H1 (cell line): ENCODE measurements around the gene KRT6C. TPM values are rescaled to one million over a fixed set of nuclear protein-coding genes. Genes with fewer than 3 reads are reported as not detected.

Experiments used
- CTCF ChIA-PET: fragments of 300-600 bp; sonication (Branson Sonifier 250); formaldehyde crosslinking; loops from one replicate; lab custom pipeline; 2021; ENCODE audit not compliant: partially characterized antibody; lab: Charles Lee
- POLR2A ChIA-PET: fragments of 300-600 bp; sonication (Branson Sonifier 250); formaldehyde crosslinking; loops from one replicate; lab custom pipeline; 2021; ENCODE audit warnings: inconsistent platforms; ENCODE audit not compliant: partially characterized antibody; lab: Charles Lee
- DNase-seq, 2 experiments: peaks; one replicate each; pipeline versions ENCODE4 v3.0.0 to v3.0.0-alpha.2; 2010 to 2022; ENCODE audit warnings: low spot score in 2 of 2, low read depth in 1 of 2, mixed read lengths in 1 of 2
- FAIRE-seq: peaks from 2 replicates; lab custom pipeline; 2011; peaks lifted over from hg19 to GRCh38; lab: Jason Lieb, UNC
- H2AFZ ChIP-seq: 2 replicates; pipeline ENCODE4 v1.8.1; 2012; ENCODE audit warnings: low read length, inconsistent platforms
- H2AK5ac ChIP-seq: 2 replicates; pipeline ENCODE4 v1.6.1; 2013; ENCODE audit warnings: low read depth, low read length
- H2BK120ac ChIP-seq: replicated peaks from 2 replicates; pipeline ENCODE3; 2013; ENCODE audit warnings: low read depth, low read length, inconsistent platforms
- H2BK12ac ChIP-seq: 2 replicates; pipeline ENCODE4 v1.6.1; 2013; ENCODE audit warnings: low read depth, low read length
- H2BK15ac ChIP-seq: 2 replicates; pipeline ENCODE4 v1.6.1; 2013; ENCODE audit warnings: low read length
- H2BK20ac ChIP-seq: 2 replicates; pipeline ENCODE4 v1.6.1; 2013; ENCODE audit warnings: low read length
- H2BK5ac ChIP-seq: 2 replicates; pipeline ENCODE4 v1.6.1; 2013; ENCODE audit warnings: low read depth, low read length
- H3K14ac ChIP-seq: 2 replicates; pipeline ENCODE4 v1.6.1; 2013; ENCODE audit warnings: inconsistent platforms; ENCODE audit not compliant: insufficient read length
- H3K18ac ChIP-seq: 2 replicates; pipeline ENCODE4 v1.6.1; 2013; ENCODE audit warnings: low read length; ENCODE audit errors: extremely low read depth
- H3K23ac ChIP-seq: 2 replicates; pipeline ENCODE4 v1.6.1; 2013; ENCODE audit warnings: inconsistent platforms; ENCODE audit not compliant: insufficient read length
- H3K23me2 ChIP-seq: 2 replicates; pipeline ENCODE4 v1.6.1; 2013; ENCODE audit warnings: low read depth, low read length
- H3K27ac ChIP-seq: 2 replicates; pipeline ENCODE4 v1.6.1; 2011; ENCODE audit warnings: low read depth, low read length, inconsistent platforms
- H3K27me3 ChIP-seq, 4 experiments: replicated peaks in 1 of 4; 1 replicate in 1 of 4; 2 replicates in 3 of 4; pipeline versions ENCODE4 v1.6.1 to v1.8.1; 2011 to 2013; ENCODE audit warnings: low read length in 3 of 4, mild to moderate bottlenecking in 3 of 4, inconsistent platforms in 2 of 4, mixed read lengths in 2 of 4, moderate library complexity in 1 of 4; ENCODE audit not compliant: control insufficient read depth in 3 of 4, insufficient read depth in 3 of 4; ENCODE audit errors: extremely low read depth in 1 of 4
- H3K36me3 ChIP-seq, 4 experiments: 2 replicates each; pipeline versions ENCODE4 v1.6.1 to v1.8.1; 2011 to 2013; ENCODE audit warnings: mild to moderate bottlenecking in 4 of 4, low read length in 3 of 4, moderate library complexity in 2 of 4, control low read depth in 1 of 4, inconsistent platforms in 1 of 4; ENCODE audit not compliant: insufficient read depth in 4 of 4, control insufficient read depth in 2 of 4
- H3K4ac ChIP-seq: replicated peaks from 2 replicates; pipeline ENCODE3; 2013; ENCODE audit warnings: low read length, low read depth, mixed read lengths, inconsistent platforms; ENCODE audit not compliant: insufficient read length
- H3K4me1 ChIP-seq, 4 experiments: replicated peaks in 1 of 4; 1 replicate in 1 of 4; 2 replicates in 3 of 4; pipeline versions ENCODE4 v1.6.1 to v1.8.1; 2011 to 2013; ENCODE audit warnings: low read length in 3 of 4, inconsistent platforms in 2 of 4, mixed read lengths in 1 of 4; ENCODE audit not compliant: insufficient read depth in 4 of 4, control insufficient read depth in 3 of 4
- H3K4me2 ChIP-seq, 2 experiments: 2 replicates each; pipeline versions ENCODE4 v1.6.1 to v1.8.1; 2011 to 2013; ENCODE audit warnings: low read depth in 2 of 2, low read length in 2 of 2, control low read depth in 1 of 2, inconsistent platforms in 1 of 2, mild to moderate bottlenecking in 1 of 2; ENCODE audit not compliant: insufficient read depth in 1 of 2
- H3K4me3 ChIP-seq, 4 experiments: fragments of 200-600, 300-600 bp in 1 of 4; sonication (generic), shearing (Covaris generic), sonication (Bioruptor Twin) in 1 of 4; 2 replicates each; pipeline versions ENCODE4 v1.5.1 to v1.8.1; 2011 to 2016; ENCODE audit warnings: low read length in 4 of 4, low read depth in 3 of 4, control low read depth in 2 of 4, inconsistent platforms in 2 of 4, mild to moderate bottlenecking in 2 of 4, mixed read lengths in 1 of 4, moderate library complexity in 1 of 4; ENCODE audit not compliant: insufficient read depth in 2 of 4; ENCODE audit errors: extremely low read depth in 1 of 4
- H3K56ac ChIP-seq: replicated peaks from 2 replicates; pipeline ENCODE3; 2013; ENCODE audit warnings: low read depth, mild to moderate bottlenecking, mixed read lengths, low read length, inconsistent platforms; ENCODE audit not compliant: insufficient read length
- H3K79me1 ChIP-seq: 2 replicates; pipeline ENCODE4 v1.6.1; 2013; ENCODE audit warnings: low read depth, low read length, control low read depth
- H3K79me2 ChIP-seq, 2 experiments: 2 replicates each; pipeline versions ENCODE4 v1.6.1 to v1.8.1; 2012 to 2013; ENCODE audit warnings: low read length in 2 of 2, mild to moderate bottlenecking in 2 of 2, inconsistent platforms in 1 of 2; ENCODE audit not compliant: insufficient read depth in 2 of 2, control insufficient read depth in 1 of 2
- H3K9ac ChIP-seq, 4 experiments: replicated peaks in 1 of 4; 1 replicate in 1 of 4; 2 replicates in 3 of 4; pipeline versions ENCODE4 v1.6.1 to v1.8.1; 2011 to 2013; ENCODE audit warnings: low read depth in 3 of 4, low read length in 3 of 4, control low read depth in 2 of 4, mild to moderate bottlenecking in 2 of 4, moderate library complexity in 2 of 4, inconsistent platforms in 1 of 4; ENCODE audit errors: extremely low read depth in 1 of 4
- H3K9me3 ChIP-seq, 2 experiments: 2 replicates each; pipeline versions ENCODE4 v1.6.1 to v1.8.1; 2012 to 2013; ENCODE audit warnings: mild to moderate bottlenecking in 2 of 2, moderate library complexity in 2 of 2, control low read depth in 1 of 2, inconsistent platforms in 1 of 2, low read depth in 1 of 2, low read length in 1 of 2, mixed read lengths in 1 of 2; ENCODE audit not compliant: insufficient read depth in 2 of 2
- H4K20me1 ChIP-seq, 2 experiments: replicated peaks in 1 of 2; 2 replicates each; pipeline versions ENCODE3 to v1.8.1; 2011 to 2013; ENCODE audit warnings: inconsistent platforms in 2 of 2, low read length in 2 of 2, mild to moderate bottlenecking in 1 of 2; ENCODE audit not compliant: insufficient read depth in 2 of 2, control insufficient read depth in 1 of 2
- H4K5ac ChIP-seq: 2 replicates; pipeline ENCODE4 v1.6.1; 2013; ENCODE audit warnings: low read length, low read depth, mixed read lengths, inconsistent platforms; ENCODE audit not compliant: insufficient read length
- H4K8ac ChIP-seq: 2 replicates; pipeline ENCODE4 v1.8.0; 2013; ENCODE audit warnings: mild to moderate bottlenecking, moderate library complexity, low read length, inconsistent platforms; ENCODE audit not compliant: insufficient read depth; ENCODE audit errors: extremely low read depth
- H4K91ac ChIP-seq: replicated peaks from 2 replicates; pipeline ENCODE3; 2013; ENCODE audit warnings: low read length, mixed read lengths, inconsistent platforms; ENCODE audit not compliant: insufficient read length
- BRCA1 ChIP-seq: IDR thresholded peaks from 2 replicates; pipeline ENCODE4 v1.6.1; 2012; ENCODE audit warnings: low read depth, low read length, improper control_type of control experiment
- CEBPB ChIP-seq: IDR thresholded peaks from 2 replicates; pipeline ENCODE4 v1.6.1; 2012; ENCODE audit warnings: low read depth, low read length
- CREB1 ChIP-seq: IDR thresholded peaks from 2 replicates; pipeline ENCODE4 v1.6.1; 2012; ENCODE audit warnings: inconsistent platforms
- GTF2F1 ChIP-seq: IDR thresholded peaks from 2 replicates; pipeline ENCODE4 v1.6.1; 2012; ENCODE audit warnings: low read depth, low read length, improper control_type of control experiment, borderline replicate concordance
- JUN ChIP-seq: IDR thresholded peaks from 2 replicates; pipeline ENCODE4 v1.6.1; 2011; ENCODE audit warnings: low read depth, mild to moderate bottlenecking, improper control_type of control experiment, low read length
- MAX ChIP-seq: IDR thresholded peaks from 2 replicates; pipeline ENCODE4 v1.6.1; 2012; ENCODE audit warnings: inconsistent platforms
- POLR2AphosphoS5 ChIP-seq: IDR thresholded peaks from 2 replicates; pipeline ENCODE4 v1.6.1; 2011; ENCODE audit warnings: low read depth, low read length
- RBBP5 ChIP-seq: IDR thresholded peaks from 2 replicates; pipeline ENCODE4 v1.7.1; 2012; ENCODE audit warnings: low read depth, mild to moderate bottlenecking, inconsistent platforms, low read length, moderate library complexity, borderline replicate concordance
- RXRA ChIP-seq: IDR thresholded peaks from 2 replicates; pipeline ENCODE4 v1.6.1; 2011; ENCODE audit warnings: low read depth, mild to moderate bottlenecking, low read length, moderate library complexity; ENCODE audit not compliant: insufficient read depth
- SIRT6 ChIP-seq: IDR thresholded peaks from one replicate; pipeline ENCODE4 v1.7.1; 2012; ENCODE audit warnings: low read length, inconsistent platforms
- SP1 ChIP-seq: IDR thresholded peaks from 2 replicates; pipeline ENCODE4 v1.6.1; 2011; ENCODE audit warnings: low read depth, low read length
- SUZ12 ChIP-seq: fragments of 200-600 bp; sonication (generic); IDR thresholded peaks from 2 replicates; pipeline ENCODE4 v1.6.1; 2012; ENCODE audit warnings: mild to moderate bottlenecking, inconsistent platforms, low read length, moderate library complexity, mixed read lengths
- YY1 ChIP-seq: IDR thresholded peaks from 2 replicates; pipeline ENCODE4 v1.6.1; 2011; ENCODE audit warnings: low read depth, mild to moderate bottlenecking, low read length
- ZNF274 ChIP-seq: IDR thresholded peaks from 2 replicates; pipeline ENCODE4 v1.7.0; 2012; ENCODE audit warnings: low read length, borderline replicate concordance; ENCODE audit errors: extremely low read depth
- WGBS, 2 experiments: shearing (Covaris generic) in 1 of 2; methylation state at CpG; one replicate each; pipeline versions ENCODE4 v1.1.6 to v1.1.7; 2013 to 2015; ENCODE audit warnings: low lambda C conversion rate in 2 of 2, mixed read lengths in 2 of 2, inconsistent platforms in 1 of 2, low coverage in 1 of 2, missing lambda C conversion rate in 1 of 2; ENCODE audit not compliant: insufficient replicate concordance in 2 of 2, insufficient coverage in 1 of 2, insufficient read length in 1 of 2; ENCODE audit errors: extremely low coverage in 1 of 2, missing lambda C conversion rate in 1 of 2; 5-methylcytosine and 5-hydroxymethylcytosine counted together
- polyA plus RNA-seq, 7 experiments: library from polyadenylated mRNA; depleted of rRNA in 3 of 7; stranded (reverse) in 5 of 7; unstranded in 2 of 7; fragments of >200 nt in 5 of 7; fragments of 200-250 nt in 2 of 7; gene quantifications; 1 replicate in 5 of 7; 2 replicates in 1 of 7; 4 replicates in 1 of 7; pipeline versions ENCODE4 v1.2.1 to v1.2.3, GENCODE V29; 2011 to 2013; ENCODE audit warnings: missing spikeins in 2 of 7, mixed read lengths in 2 of 7
- total RNA-seq: library from RNA; stranded (reverse); fragmentation: NEBNext Ultra II Directional; extraction: Animal tissue kit (Norgen Biotek cat#: 25700); gene quantifications from 2 replicates; pipeline ENCODE4 v1.2.1, GENCODE V29; 2021
- TF ChIP-seq, protein P1 (sequence below): IDR thresholded peaks from 2 replicates; pipeline ENCODE4 v1.6.1; 2011; ENCODE audit warnings: low read length, improper control_type of control experiment

KRT6C gene
- total and polyA plus RNA-seq, 2 of the 8 experiments (the other 6 are each of a cell fraction or from before 2014, with no cell fraction given), result not detected

GRCh38 chr12:52419656-52420055 is 53.9 kb downstream of the KRT6C start:
- H2BK20ac ChIP-seq, result no peak overlapping the region
- H3K4me2 ChIP-seq, result no peak overlapping the region
- no peak overlapping the region for H4K91ac ChIP-seq
- no peak overlapping the region for H4K5ac ChIP-seq
- H3K27ac ChIP-seq, result no peak overlapping the region
- H3K9me3 ChIP-seq, result no peaks in the 10 kb centered on the region
- CTCF ChIA-PET, result interaction anchor here (0.9 to 1.8 kb wide), 2 partner anchors 56 to 88 kb away, joined by 4 read pairs; no protein-coding TSS in a partner anchor
- no peaks in the 10 kb centered on the region for H3K27me3 ChIP-seq
- WGBS, 2 experiments, result 80% methylated on average over 1 of the region's 1 CpG; no CpG with 5 or more reads in 1 of the 2 experiments
- no peak overlapping the region for H3K18ac ChIP-seq
- H2BK5ac ChIP-seq, result no peak overlapping the region
- H2BK12ac ChIP-seq, result no peak overlapping the region
- H2BK120ac ChIP-seq, result no peak overlapping the region
- H2BK15ac ChIP-seq, result no peak overlapping the region
- H3K79me2 ChIP-seq, result no peaks in the 10 kb centered on the region
- POLR2A ChIA-PET, result no interaction called here
- no peak overlapping the region for H3K4me3 ChIP-seq
- H3K23ac ChIP-seq, result no peak overlapping the region
- H3K4ac ChIP-seq, result no peak overlapping the region
- no peak overlapping the region for H2AK5ac ChIP-seq
- H3K4me1 ChIP-seq, result no peaks in the 10 kb centered on the region; a peak in 2 of 7 replicates
- no peak overlapping the region for H3K9ac ChIP-seq
- no peak overlapping the region for H4K8ac ChIP-seq
- H3K36me3 ChIP-seq, result no peaks in the 10 kb centered on the region
- H3K56ac ChIP-seq, result no peak overlapping the region
- FAIRE-seq, result no peak
- no peaks in the 10 kb centered on the region; the same call in 1 of the 2 replicates for H3K23me2 ChIP-seq
- H3K79me1 ChIP-seq, result no peaks in the 10 kb centered on the region
- no peak for DNase-seq
- H4K20me1 ChIP-seq, result no peaks in the 10 kb centered on the region
- H3K14ac ChIP-seq, result no peak overlapping the region
- no peak overlapping the region for H2AFZ ChIP-seq
- TF ChIP-seq, protein P1, sequence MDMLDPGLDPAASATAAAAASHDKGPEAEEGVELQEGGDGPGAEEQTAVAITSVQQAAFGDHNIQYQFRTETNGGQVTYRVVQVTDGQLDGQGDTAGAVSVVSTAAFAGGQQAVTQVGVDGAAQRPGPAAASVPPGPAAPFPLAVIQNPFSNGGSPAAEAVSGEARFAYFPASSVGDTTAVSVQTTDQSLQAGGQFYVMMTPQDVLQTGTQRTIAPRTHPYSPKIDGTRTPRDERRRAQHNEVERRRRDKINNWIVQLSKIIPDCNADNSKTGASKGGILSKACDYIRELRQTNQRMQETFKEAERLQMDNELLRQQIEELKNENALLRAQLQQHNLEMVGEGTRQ, result no peak
- no peak for TF ChIP-seq ZNF274
- no peak for TF ChIP-seq POLR2AphosphoS5
- no peak for TF ChIP-seq SIRT6
- no peak for TF ChIP-seq JUN
- no peak for TF ChIP-seq SUZ12
- no peak for TF ChIP-seq MAX
- TF ChIP-seq BRCA1, result no peak
- TF ChIP-seq GTF2F1, result no peak
- TF ChIP-seq CEBPB, result no peak
- TF ChIP-seq RXRA, result no peak
- TF ChIP-seq CREB1, result no peak
- TF ChIP-seq YY1, result no peak
- TF ChIP-seq RBBP5, result no peak
- no peak for TF ChIP-seq SP1
